ENCODE measurements around the gene PRR30.

The PRR30 gene

GRCh38 chr2:27152796-27153464 lies 13.7 kb upstream of the PRR30 start:
- no peaks in the 10 kb centered on the region for H3K27me3 ChIP-seq (ENCODE audit: insufficient read depth, poor library complexity, severe bottlenecking)
- no peak for TF ChIP-seq REST (IDR thresholded peaks at IDR 0.05; ENCODE audit: insufficient replicate concordance, low read depth)
- TF ChIP-seq GABPA (IDR thresholded peaks at IDR 0.05; ENCODE audit: low read depth) = no peak
- TF ChIP-seq POLR2AphosphoS5 (IDR thresholded peaks at IDR 0.05; ENCODE audit: low read depth) = no peak
- TF ChIP-seq SPI1 (IDR thresholded peaks at IDR 0.05; ENCODE audit: borderline replicate concordance, low read depth) = no peak
- TF ChIP-seq CTCF (IDR thresholded peaks at IDR 0.05; ENCODE audit: insufficient read depth, low read length) = no peak
- H3K27ac ChIP-seq (replicated peaks) = no peak overlapping the region
- H3K4me3 ChIP-seq (replicated peaks; ENCODE audit: insufficient read depth, low read length) = no peak overlapping the region
- no peak for DNase-seq (ENCODE audit: low read depth in 1 of 2, low spot score in 1 of 2)

- no peak for TF ChIP-seq GABPA (IDR thresholded peaks at IDR 0.05; ENCODE audit: low read depth)
- TF ChIP-seq REST (IDR thresholded peaks at IDR 0.05; ENCODE audit: insufficient replicate concordance, low read depth) = no peak
- no peak for TF ChIP-seq CTCF (IDR thresholded peaks at IDR 0.05; ENCODE audit: insufficient read depth, low read length)
- TF ChIP-seq POLR2AphosphoS5 (IDR thresholded peaks at IDR 0.05; ENCODE audit: low read depth) = no peak
- TF ChIP-seq SPI1 (IDR thresholded peaks at IDR 0.05; ENCODE audit: borderline replicate concordance, low read depth) = no peak
Measured at GRCh38 chr2:27152102-27152795, 13.0 kb upstream of the PRR30 start.

GRCh38 chr2:27150639-27151230 lies 11.5 kb upstream of the PRR30 start:
- no peaks in the 10 kb centered on the region for H3K27me3 ChIP-seq (ENCODE audit: insufficient read depth, poor library complexity, severe bottlenecking)
- no peak overlapping the region for H3K27ac ChIP-seq (replicated peaks)
- H3K4me3 ChIP-seq (replicated peaks; ENCODE audit: insufficient read depth, low read length) = no peak overlapping the region
- no peak for TF ChIP-seq GABPA (IDR thresholded peaks at IDR 0.05; ENCODE audit: low read depth)
- no peak for TF ChIP-seq POLR2AphosphoS5 (IDR thresholded peaks at IDR 0.05; ENCODE audit: low read depth)
- TF ChIP-seq CTCF (IDR thresholded peaks at IDR 0.05; ENCODE audit: insufficient read depth, low read length) = no peak
- TF ChIP-seq REST (IDR thresholded peaks at IDR 0.05; ENCODE audit: insufficient replicate concordance, low read depth) = no peak
- TF ChIP-seq SPI1 (IDR thresholded peaks at IDR 0.05; ENCODE audit: borderline replicate concordance, low read depth) = no peak
- no peak for DNase-seq (ENCODE audit: low read depth in 1 of 2, low spot score in 1 of 2)

More at GRCh38 chr2:27152102-27152795, 13.0 kb upstream of the PRR30 start:
- H3K4me3 ChIP-seq (replicated peaks; ENCODE audit: insufficient read depth, low read length) = no peak overlapping the region
- no peak for DNase-seq (ENCODE audit: low read depth in 1 of 2, low spot score in 1 of 2)
- no peak overlapping the region for H3K27ac ChIP-seq (replicated peaks)
- no peaks in the 10 kb centered on the region for H3K27me3 ChIP-seq (ENCODE audit: insufficient read depth, poor library complexity, severe bottlenecking)

Data from HL-60 (cell line).